Testis (tissue), 2 donors: Measurements from ENCODE around the gene TC2N.

Experiments used
- POLR2A ChIP-seq: fragments of 450-650 bp; IDR thresholded peaks from one replicate; pipeline ENCODE4 v1.6.1; 2017; ENCODE audit warnings: antibody characterized with exemption, mild to moderate bottlenecking, moderate library complexity
- TF ChIP-seq, protein P1 (sequence below), 3 experiments: fragments of 450-650 bp in 2 of 3; fragments of 200-600 bp in 1 of 3; sonication (generic) in 1 of 3; IDR thresholded peaks; one replicate each; pipeline ENCODE4 v1.5.1; 2016 to 2019; ENCODE audit warnings: antibody characterized with exemption in 3 of 3, mild to moderate bottlenecking in 2 of 3, moderate library complexity in 1 of 3

DNA sequence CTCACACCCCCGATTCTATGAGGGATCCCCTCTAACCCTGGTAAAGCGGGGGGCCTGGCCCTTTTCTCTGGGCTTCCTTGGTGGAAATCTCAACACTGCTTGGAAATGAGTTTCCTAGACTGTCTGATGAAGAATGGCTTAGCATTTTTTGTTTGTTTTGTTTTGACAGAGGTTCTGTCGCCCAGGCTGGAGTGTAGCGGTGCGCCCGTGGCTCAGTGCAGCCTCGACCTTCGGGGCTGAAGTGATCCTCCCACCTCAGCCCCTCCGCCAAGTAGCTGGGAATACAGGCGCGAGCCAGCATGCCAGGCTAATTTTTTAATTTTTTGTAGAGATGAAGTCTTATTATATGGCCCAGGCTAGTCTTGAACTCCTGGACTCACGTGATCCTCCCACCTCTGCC lies 30.3 kb downstream of the TC2N start:
- TF ChIP-seq, protein P1, sequence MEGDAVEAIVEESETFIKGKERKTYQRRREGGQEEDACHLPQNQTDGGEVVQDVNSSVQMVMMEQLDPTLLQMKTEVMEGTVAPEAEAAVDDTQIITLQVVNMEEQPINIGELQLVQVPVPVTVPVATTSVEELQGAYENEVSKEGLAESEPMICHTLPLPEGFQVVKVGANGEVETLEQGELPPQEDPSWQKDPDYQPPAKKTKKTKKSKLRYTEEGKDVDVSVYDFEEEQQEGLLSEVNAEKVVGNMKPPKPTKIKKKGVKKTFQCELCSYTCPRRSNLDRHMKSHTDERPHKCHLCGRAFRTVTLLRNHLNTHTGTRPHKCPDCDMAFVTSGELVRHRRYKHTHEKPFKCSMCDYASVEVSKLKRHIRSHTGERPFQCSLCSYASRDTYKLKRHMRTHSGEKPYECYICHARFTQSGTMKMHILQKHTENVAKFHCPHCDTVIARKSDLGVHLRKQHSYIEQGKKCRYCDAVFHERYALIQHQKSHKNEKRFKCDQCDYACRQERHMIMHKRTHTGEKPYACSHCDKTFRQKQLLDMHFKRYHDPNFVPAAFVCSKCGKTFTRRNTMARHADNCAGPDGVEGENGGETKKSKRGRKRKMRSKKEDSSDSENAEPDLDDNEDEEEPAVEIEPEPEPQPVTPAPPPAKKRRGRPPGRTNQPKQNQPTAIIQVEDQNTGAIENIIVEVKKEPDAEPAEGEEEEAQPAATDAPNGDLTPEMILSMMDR (IDR thresholded peaks at IDR 0.05) = no peak
- no peak for TF ChIP-seq POLR2A
